HepG2 (cell line): ENCODE results near the gene PPAN. TPM values are rescaled to one million over a fixed set of nuclear protein-coding genes. Genes with fewer than 3 reads are reported as not detected.

ENCODE experiments used
- BRD4 ChIP-seq: sonication (generic); formaldehyde crosslinking; IDR thresholded peaks from 2 replicates; pipeline ENCODE4 v1.4.0; 2020; ENCODE audit warnings: missing genetic modification reagents
- CTCF ChIP-seq: sonication (generic); formaldehyde crosslinking; IDR thresholded peaks from 2 replicates; pipeline ENCODE4 v1.5.0; 2020; ENCODE audit warnings: mild to moderate bottlenecking, missing genetic modification reagents, moderate library complexity
- E2F5 ChIP-seq: sonication (generic); formaldehyde crosslinking; conservative IDR thresholded peaks from 2 replicates; pipeline ENCODE4 v1.4.0; 2020; ENCODE audit warnings: missing genetic modification reagents
- FOSL1 ChIP-seq: sonication (generic); formaldehyde crosslinking; IDR thresholded peaks from 2 replicates; pipeline ENCODE4 v1.9.0; 2021; ENCODE audit warnings: missing genetic modification reagents, borderline replicate concordance
- GATA4 ChIP-seq: sonication (generic); IDR thresholded peaks from 2 replicates; pipeline ENCODE4 v1.6.1; 2016; ENCODE audit warnings: antibody characterized with exemption, low read depth, borderline replicate concordance
- MED13 ChIP-seq: sonication (generic); formaldehyde crosslinking; IDR thresholded peaks from 2 replicates; pipeline ENCODE4 v1.5.0; 2020; ENCODE audit warnings: missing genetic modification reagents
- SIX4 ChIP-seq: sonication (generic); formaldehyde crosslinking; IDR thresholded peaks from 2 replicates; pipeline ENCODE4 v1.4.0; 2020; ENCODE audit warnings: missing genetic modification reagents
- SNRNP70 ChIP-seq: fragments of 200-400 bp; formaldehyde crosslinking; IDR thresholded peaks from 2 replicates; pipeline ENCODE4 v1.6.1; 2017; ENCODE audit warnings: mild to moderate bottlenecking, low read depth, low read length, moderate library complexity
- SRSF1 ChIP-seq: fragments of 200-400 bp; formaldehyde crosslinking; optimal IDR thresholded peaks from 2 replicates; pipeline ENCODE3; 2017; ENCODE audit warnings: mild to moderate bottlenecking, low read depth, low read length, moderate library complexity
- THAP9 ChIP-seq: sonication (generic); formaldehyde crosslinking; IDR thresholded peaks from 2 replicates; pipeline ENCODE4; 2020; ENCODE audit warnings: missing genetic modification reagents, mild to moderate bottlenecking, borderline replicate concordance
- ZBTB49 ChIP-seq: sonication (generic); formaldehyde crosslinking; IDR thresholded peaks from 2 replicates; pipeline ENCODE4 v1.4.0; 2020; ENCODE audit warnings: missing genetic modification reagents, borderline replicate concordance
- ZFP82 ChIP-seq: sonication (generic); formaldehyde crosslinking; IDR thresholded peaks from 2 replicates; pipeline ENCODE4 v1.5.1; 2020; ENCODE audit warnings: mild to moderate bottlenecking, missing genetic modification reagents, borderline replicate concordance
- ZNF484 ChIP-seq: sonication (generic); formaldehyde crosslinking; IDR thresholded peaks from 2 replicates; pipeline ENCODE4 v1.5.1; 2020; ENCODE audit warnings: mild to moderate bottlenecking, low read depth, missing genetic modification reagents, borderline replicate concordance
- ZNF501 ChIP-seq: sonication (generic); formaldehyde crosslinking; IDR thresholded peaks from 2 replicates; pipeline ENCODE4 v1.5.1; 2020; ENCODE audit warnings: mild to moderate bottlenecking, moderate library complexity, missing genetic modification reagents
- ZNF576 ChIP-seq: sonication (generic); formaldehyde crosslinking; IDR thresholded peaks from 2 replicates; pipeline ENCODE4 v1.4.0; 2020; ENCODE audit warnings: mild to moderate bottlenecking, missing genetic modification reagents
- ZNF616 ChIP-seq: sonication (generic); formaldehyde crosslinking; IDR thresholded peaks from 2 replicates; pipeline ENCODE4 v1.5.0; 2020; ENCODE audit warnings: low read depth, mild to moderate bottlenecking, missing genetic modification reagents
- ZNF703 ChIP-seq: sonication (generic); formaldehyde crosslinking; IDR thresholded peaks from 2 replicates; pipeline ENCODE4 v1.5.1; 2020; ENCODE audit warnings: missing genetic modification reagents, mild to moderate bottlenecking, moderate library complexity, borderline replicate concordance
- ZNF720 ChIP-seq: sonication (generic); formaldehyde crosslinking; IDR thresholded peaks from 2 replicates; pipeline ENCODE4 v1.4.0; 2020; ENCODE audit warnings: missing genetic modification reagents
- ZNF83 ChIP-seq: sonication (generic); formaldehyde crosslinking; IDR thresholded peaks from 2 replicates; pipeline ENCODE4 v1.4.0; 2020; ENCODE audit warnings: missing genetic modification reagents, mild to moderate bottlenecking, borderline replicate concordance
- ZNF841 ChIP-seq: sonication (generic); formaldehyde crosslinking; IDR thresholded peaks from 2 replicates; pipeline ENCODE4 v1.8.1; 2023; ENCODE audit warnings: missing genetic modification reagents, borderline replicate concordance
- polyA plus RNA-seq, 8 experiments: library from polyadenylated mRNA; depleted of rRNA in 3 of 8; stranded (reverse) in 7 of 8; unstranded in 1 of 8; fragments of >200 nt; fragmentation: Illumina TruSeq in 4 of 8; extraction: Trizol in 4 of 8; gene quantifications; 2 replicates each; pipeline versions ENCODE4 v1.2.1 to v1.2.3, GENCODE V29; 2011 to 2016; ENCODE audit warnings: low read depth in 4 of 8, missing spikeins in 1 of 8, mixed read lengths in 1 of 8; ENCODE audit not compliant: insufficient read depth in 1 of 8
- total RNA-seq, 5 experiments: library from RNA; depleted of rRNA; stranded (reverse); fragments of >200 nt; fragmentation: Illumina TruSeq; extraction: Trizol; gene quantifications; 2 replicates each; pipeline ENCODE4 v1.2.3, GENCODE V29; 2016; ENCODE audit warnings: low read depth in 1 of 5

The PPAN gene
- total and polyA plus RNA-seq, 2 of the 13 experiments (the other 11 are each of a cell fraction or from before 2014, with no cell fraction given): 36.2 to 41.9 TPM

GRCh38 chr19:10106100-10106936 is at the start of gene PPAN (continued):
- no peak for TF ChIP-seq ZBTB49
- no peak for TF ChIP-seq ZNF703 (CRISPR knock-in tag)
- TF ChIP-seq ZNF576 (CRISPR knock-in tag): no peak
- TF ChIP-seq BRD4 (CRISPR knock-in tag): peak; percentile 89
- peak; percentile 7; the same call in 1 of the 2 replicates for TF ChIP-seq ZNF616
- no peak; the same call in 1 of the 2 replicates for TF ChIP-seq SIX4
- no peak for TF ChIP-seq GATA4
- no peak for TF ChIP-seq SNRNP70
- no peak for TF ChIP-seq ZNF841 (CRISPR knock-in tag)
- TF ChIP-seq ZFP82: peak; percentile 96; the same call in 1 of the 2 replicates
- TF ChIP-seq ZNF83: no peak
- TF ChIP-seq CTCF (CRISPR knock-in tag): peak; percentile 46
- TF ChIP-seq THAP9 (CRISPR knock-in tag): peak; percentile 85
- TF ChIP-seq ZNF501 (CRISPR knock-in tag): peak; percentile 96
- no peak for TF ChIP-seq SRSF1
- no peak for TF ChIP-seq FOSL1 (CRISPR knock-in tag)
- 0 out of 2 replicates have a peak, but pooled peaks have one; percentile 53 for TF ChIP-seq MED13 (CRISPR knock-in tag)
- 0 out of 2 replicates have a peak, but pooled peaks have one; percentile 47 for TF ChIP-seq ZNF720
- TF ChIP-seq ZNF484 (CRISPR knock-in tag): no peak
- peak; percentile 68 for TF ChIP-seq E2F5 (CRISPR knock-in tag)
